Type B pancreatic cell (in vitro differentiated cells): Measurements from ENCODE around the gene TSTD1. TPM values are rescaled to one million over a fixed set of nuclear protein-coding genes. Genes with fewer than 3 reads are reported as not detected.

ENCODE experiments used
- DNase-seq: peaks from one replicate; pipeline ENCODE4 v3.0.0; 2021; ENCODE audit warnings: mixed read lengths; ENCODE audit not compliant: unreplicated experiment; ENCODE audit errors: extremely low spot score
- H3K27ac Mint-ChIP-seq: 2 replicates; pipeline ENCODE4 v1.8.0; 2021; ENCODE audit warnings: mild to moderate bottlenecking, mixed read lengths
- H3K27me3 Mint-ChIP-seq: 2 replicates; pipeline ENCODE4 v1.8.0; 2021; ENCODE audit warnings: mixed read lengths
- H3K36me3 Mint-ChIP-seq: 2 replicates; pipeline ENCODE4 v1.8.0; 2021; ENCODE audit warnings: mixed read lengths
- H3K4me1 Mint-ChIP-seq: one replicate; pipeline ENCODE4 v1.8.0; 2021; ENCODE audit warnings: mixed read lengths; ENCODE audit not compliant: unreplicated experiment
- H3K4me3 Mint-ChIP-seq: 2 replicates; pipeline ENCODE4 v1.8.0; 2021; ENCODE audit warnings: mild to moderate bottlenecking, mixed read lengths
- H3K9me3 Mint-ChIP-seq: 2 replicates; pipeline ENCODE4 v1.8.0; 2021; ENCODE audit warnings: mixed read lengths
- total RNA-seq: library from RNA; stranded (reverse); gene quantifications from 2 replicates; pipeline ENCODE4 v1.2.1, GENCODE V29; 2021; ENCODE audit warnings: low replicate concordance
- TF ChIP-seq, protein P1 (sequence below): fragments of 200-600 bp; sonication (generic); conservative IDR thresholded peaks from 2 replicates; pipeline ENCODE4 v1.5.0; 2021; ENCODE audit warnings: antibody characterized with exemption, mild to moderate bottlenecking

The TSTD1 gene
- total RNA-seq, 1 donor from 2014 or later = 40.8 TPM

DNA sequence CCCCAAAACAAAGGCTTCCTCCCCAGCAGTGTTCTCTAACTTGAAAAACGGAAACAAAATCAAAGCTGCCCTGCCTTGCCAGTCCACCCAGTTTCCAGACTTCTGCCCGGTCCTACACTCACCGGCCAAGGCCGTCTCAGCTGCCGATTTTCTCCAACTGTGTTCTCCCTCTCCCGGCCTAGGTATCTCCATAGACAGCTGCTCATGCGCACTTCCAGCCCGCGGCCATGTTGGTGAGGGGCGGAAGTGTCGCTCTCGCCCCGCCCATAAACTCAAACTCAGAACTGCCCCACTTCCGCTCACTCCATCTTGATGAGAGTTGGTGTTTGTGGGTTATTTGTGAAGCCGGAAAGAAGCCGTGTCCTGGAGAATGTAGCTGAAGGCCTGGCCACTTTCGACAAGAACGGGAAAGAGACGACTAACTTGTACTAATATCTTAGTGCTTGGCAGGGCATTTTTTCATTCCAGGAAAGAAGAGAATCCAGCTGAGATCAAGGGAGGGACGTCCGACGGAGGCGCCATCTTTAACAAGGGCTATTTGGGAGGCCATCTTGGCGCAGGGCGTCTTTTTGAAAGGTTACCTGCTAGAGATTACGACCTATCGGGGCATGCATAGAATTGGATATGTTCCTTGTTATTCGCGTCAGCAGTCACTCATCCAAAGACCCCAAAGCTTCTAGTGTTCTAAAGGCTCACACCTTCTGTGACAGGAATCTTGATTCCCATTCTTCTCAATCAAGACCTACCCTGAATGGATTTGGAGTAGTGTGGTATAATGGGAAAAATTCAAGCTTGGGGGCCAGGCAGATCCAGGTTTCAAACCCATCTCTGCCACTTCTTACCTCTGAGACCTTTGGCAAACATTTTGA, 7.2 kb upstream of the TSTD1 start, which contains the start of gene USF1:
TSS of gene USF1 (minus strand) at position 242 of the 869 bp plus-strand sequence. CDS start 2,702 bp downstream, outside the sequence.
- Mint-ChIP-seq H3K27ac (peak within 1 kb of the TSS; percentile 97), H3K4me1 (peaks cover 8% of the 10 kb centered on the region), H3K9me3 (peaks cover 9% of the 10 kb centered on the region)

DNA sequence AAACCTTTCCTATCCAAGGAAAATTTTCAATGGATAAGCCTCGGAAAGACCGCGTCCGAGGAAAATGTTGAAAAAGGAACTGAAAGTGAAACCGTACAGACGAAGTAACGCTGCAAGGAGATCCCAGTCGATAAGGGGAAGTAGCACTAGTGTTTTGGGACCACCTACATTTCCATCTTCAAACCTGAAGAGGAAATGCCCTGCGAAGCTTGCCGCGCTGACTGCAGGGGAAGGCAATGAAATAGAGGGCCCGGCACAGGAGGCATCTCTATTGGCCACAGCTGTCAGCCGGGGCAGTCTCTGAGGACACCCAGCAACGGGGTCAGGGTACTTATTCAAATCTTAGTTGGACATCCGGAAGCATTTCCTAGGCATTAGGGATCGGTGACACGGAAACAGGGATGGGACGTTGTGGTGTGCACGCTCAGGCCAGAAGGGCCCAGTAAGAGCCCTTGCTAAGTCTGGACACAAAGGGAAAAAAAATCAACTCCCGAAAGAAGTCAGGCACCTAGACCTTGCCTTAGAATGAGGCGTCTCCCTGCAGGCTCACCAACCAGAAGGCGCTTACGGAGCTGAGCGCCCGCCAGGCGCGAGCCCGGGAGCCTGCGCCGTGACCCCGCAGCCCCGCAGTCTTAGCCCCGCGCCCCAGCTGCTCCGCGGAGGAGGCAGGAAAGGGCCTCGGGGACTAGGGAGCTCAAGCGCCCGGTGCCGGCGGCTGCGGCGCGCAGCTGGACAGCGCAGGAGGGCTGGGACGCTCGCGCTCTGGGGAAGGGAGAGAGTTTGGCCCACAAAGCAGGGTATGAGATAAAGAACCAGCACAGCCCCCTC, 6.4 kb upstream of the TSTD1 start:
- peaks cover 9% of the 10 kb centered on the region for H3K9me3 Mint-ChIP-seq
- H3K27me3 Mint-ChIP-seq = no peaks in the 10 kb centered on the region
- peaks cover 30% of the 10 kb centered on the region for H3K36me3 Mint-ChIP-seq
- TF ChIP-seq, protein P1, sequence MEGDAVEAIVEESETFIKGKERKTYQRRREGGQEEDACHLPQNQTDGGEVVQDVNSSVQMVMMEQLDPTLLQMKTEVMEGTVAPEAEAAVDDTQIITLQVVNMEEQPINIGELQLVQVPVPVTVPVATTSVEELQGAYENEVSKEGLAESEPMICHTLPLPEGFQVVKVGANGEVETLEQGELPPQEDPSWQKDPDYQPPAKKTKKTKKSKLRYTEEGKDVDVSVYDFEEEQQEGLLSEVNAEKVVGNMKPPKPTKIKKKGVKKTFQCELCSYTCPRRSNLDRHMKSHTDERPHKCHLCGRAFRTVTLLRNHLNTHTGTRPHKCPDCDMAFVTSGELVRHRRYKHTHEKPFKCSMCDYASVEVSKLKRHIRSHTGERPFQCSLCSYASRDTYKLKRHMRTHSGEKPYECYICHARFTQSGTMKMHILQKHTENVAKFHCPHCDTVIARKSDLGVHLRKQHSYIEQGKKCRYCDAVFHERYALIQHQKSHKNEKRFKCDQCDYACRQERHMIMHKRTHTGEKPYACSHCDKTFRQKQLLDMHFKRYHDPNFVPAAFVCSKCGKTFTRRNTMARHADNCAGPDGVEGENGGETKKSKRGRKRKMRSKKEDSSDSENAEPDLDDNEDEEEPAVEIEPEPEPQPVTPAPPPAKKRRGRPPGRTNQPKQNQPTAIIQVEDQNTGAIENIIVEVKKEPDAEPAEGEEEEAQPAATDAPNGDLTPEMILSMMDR = no peak
- peak overlapping the region; percentile 97 for H3K27ac Mint-ChIP-seq
- peak overlapping the region; percentile 96 for H3K4me3 Mint-ChIP-seq
- peaks cover 8% of the 10 kb centered on the region for H3K4me1 Mint-ChIP-seq
- DNase-seq = no peak

More for the DNA sequence above, 7.2 kb upstream of the TSTD1 start, which contains the start of gene USF1:
- TF ChIP-seq, protein P1 = no peak
- H3K4me3 Mint-ChIP-seq = peak within 1 kb of the TSS; percentile 96
- peaks cover 30% of the 10 kb centered on the region for H3K36me3 Mint-ChIP-seq
- no peaks in the 10 kb centered on the region for H3K27me3 Mint-ChIP-seq
- peak; percentile 95 for DNase-seq

DNA sequence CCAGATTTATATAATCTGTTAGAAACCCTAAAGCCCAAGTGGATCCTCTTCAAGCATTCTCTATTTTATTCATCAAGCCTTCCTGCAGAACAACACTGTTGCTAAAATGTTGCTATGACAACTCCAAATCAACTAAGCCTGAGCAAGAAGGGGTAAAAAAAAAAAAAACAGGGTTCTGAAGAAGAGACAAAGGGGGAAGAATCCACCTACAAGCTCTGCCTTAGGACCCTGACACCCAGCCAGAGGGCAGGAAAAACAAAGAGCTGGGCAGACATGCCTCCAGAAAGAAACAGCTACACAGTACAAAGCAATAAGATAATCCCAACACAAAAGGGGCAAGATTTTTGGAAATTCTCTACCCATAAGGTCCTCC, 5.8 kb upstream of the TSTD1 start:
- no peak for DNase-seq
- peaks cover 9% of the 10 kb centered on the region for H3K9me3 Mint-ChIP-seq
- peaks cover 35% of the 10 kb centered on the region for H3K36me3 Mint-ChIP-seq
- peaks cover 8% of the 10 kb centered on the region for H3K4me1 Mint-ChIP-seq
- H3K27ac Mint-ChIP-seq = peak overlapping the region; percentile 97
- TF ChIP-seq, protein P1 = no peak
- H3K27me3 Mint-ChIP-seq = no peaks in the 10 kb centered on the region
- peak overlapping the region; percentile 96 for H3K4me3 Mint-ChIP-seq

DNA sequence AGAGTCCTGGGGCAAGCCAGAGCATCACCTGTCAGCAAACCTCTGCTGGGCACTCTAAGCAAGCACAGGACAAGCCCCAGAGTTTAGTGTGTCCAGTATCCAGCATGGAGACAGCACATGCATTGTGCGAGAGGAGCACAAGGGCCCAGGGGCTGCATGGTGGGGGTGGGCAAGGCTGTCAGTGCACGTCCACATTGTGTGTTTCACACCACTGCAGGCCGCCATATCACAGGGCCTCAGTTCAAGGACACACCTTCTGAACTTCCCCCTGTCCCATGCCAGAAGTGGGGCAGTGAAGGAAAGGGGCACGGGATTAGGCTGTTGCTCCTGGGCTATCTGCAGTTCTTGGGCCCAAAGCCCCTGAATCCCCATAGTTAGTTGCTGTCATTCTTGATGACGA, 782 bp upstream of the TSTD1 start:
- Mint-ChIP-seq H3K27ac (peak overlapping the region; percentile 91), H3K9me3 (no peaks in the 10 kb centered on the region), H3K4me3 (peak overlapping the region; percentile 90), H3K4me1 (peaks cover 9% of the 10 kb centered on the region), H3K27me3 (no peaks in the 10 kb centered on the region), H3K36me3 (peaks cover 26% of the 10 kb centered on the region)
- TF ChIP-seq, protein P1 = no peak
- DNase-seq = no peak

DNA sequence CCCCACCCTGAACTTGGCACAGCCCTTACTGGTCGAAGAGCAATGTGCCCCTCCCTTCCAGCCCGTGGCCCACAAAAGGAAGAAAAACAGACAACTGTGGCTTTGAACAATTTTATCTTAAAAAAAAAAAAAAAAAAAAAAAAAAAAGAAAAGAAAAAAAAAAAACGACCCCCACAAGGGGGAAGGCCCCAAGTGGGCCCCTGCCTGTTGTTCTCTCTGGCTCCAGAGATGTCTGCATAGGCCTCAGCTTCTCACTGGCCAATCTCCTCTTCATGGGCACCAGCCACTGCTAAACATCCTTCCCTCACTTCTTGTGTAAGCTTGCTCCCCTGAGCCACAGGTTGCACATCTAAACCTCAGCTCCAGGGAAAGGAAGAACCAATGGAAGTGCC, 386 bp upstream of the TSTD1 start:
- Mint-ChIP-seq H3K36me3 (peaks cover 26% of the 10 kb centered on the region), H3K9me3 (no peaks in the 10 kb centered on the region), H3K27ac (peak overlapping the region; percentile 91), H3K4me3 (peak overlapping the region; percentile 90), H3K27me3 (no peaks in the 10 kb centered on the region), H3K4me1 (peaks cover 6% of the 10 kb centered on the region)
- no peak for DNase-seq
- TF ChIP-seq, protein P1 = no peak
